GM21390 (cell line): ENCODE results near the gene BRINP1.
A peak's percentile ranks its signal among the peaks of the same experiment; 100 is the strongest.

Experiments
- ATAC-seq: cut with Tn5 transposase; IDR thresholded peaks from one replicate; pipeline ENCODE4 v1.9.1; 2021; ENCODE audit not compliant: unreplicated experiment

BRINP1 gene

DNA sequence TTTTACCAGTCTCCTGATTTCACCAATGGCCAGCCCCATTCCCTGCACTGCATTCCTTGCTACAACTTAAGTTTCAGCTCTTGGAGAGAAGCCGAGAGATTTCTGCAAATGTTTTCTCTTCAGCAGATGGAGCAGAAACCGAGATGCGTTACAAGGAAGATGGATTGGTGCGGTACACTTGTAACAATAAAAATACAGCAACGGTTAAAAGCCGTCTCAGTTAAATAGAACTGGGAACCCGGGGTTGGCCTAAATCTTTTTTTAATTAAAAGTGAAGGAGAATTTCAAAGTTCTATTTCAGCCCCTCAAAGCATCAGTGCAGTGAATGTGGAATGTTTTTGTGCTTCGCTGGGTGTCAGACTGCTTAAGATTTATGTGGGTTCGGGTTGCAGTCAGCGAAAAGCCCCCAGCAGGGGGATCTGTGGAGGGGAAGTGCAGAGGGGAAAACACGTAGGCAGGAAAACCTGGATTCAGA, 19.8 kb downstream of the BRINP1 start:
- ATAC-seq, result no peak

DNA sequence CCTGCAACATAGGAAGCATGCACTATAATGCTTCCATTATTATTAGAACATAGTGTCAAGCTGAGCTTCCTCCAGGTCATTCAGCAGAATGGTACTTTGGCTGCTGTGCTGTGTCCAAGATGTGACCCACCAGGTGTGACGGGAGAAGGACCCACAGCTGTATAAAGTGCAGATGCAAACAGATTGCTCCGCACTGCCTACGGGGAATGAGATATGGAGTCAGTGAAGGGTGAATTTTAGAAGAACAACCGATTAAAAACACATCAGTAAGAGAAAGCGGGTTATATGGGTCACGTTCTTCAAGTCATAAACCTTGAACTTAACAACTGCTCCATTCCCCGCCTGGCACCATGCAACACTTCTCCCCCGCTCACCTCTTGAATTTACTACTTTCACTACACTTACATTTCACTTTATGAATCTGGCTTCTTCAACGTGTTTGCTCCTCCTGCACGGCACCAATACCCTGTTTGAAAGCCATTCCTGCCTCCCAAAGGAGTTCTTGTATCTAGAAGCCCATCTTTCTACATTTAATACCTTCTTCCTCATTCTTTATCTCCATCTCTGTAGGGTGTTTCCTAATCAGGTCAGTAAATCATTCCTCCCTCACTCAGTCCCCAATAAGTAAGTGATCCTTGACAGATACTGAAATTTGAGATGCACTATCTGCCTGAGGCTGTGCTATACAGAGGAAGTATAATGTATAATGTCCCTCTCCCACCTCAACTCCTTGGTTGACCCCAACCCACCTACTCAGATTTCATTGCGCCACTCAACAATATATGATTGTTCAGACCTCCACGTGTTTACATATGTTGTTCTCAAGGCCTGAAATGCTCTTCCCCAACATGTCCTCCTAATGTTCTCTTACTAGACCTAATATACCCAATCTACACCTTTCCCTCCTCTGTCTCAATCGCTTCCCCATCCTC, 25.9 kb downstream of the BRINP1 start:
- ATAC-seq, result no peak

DNA sequence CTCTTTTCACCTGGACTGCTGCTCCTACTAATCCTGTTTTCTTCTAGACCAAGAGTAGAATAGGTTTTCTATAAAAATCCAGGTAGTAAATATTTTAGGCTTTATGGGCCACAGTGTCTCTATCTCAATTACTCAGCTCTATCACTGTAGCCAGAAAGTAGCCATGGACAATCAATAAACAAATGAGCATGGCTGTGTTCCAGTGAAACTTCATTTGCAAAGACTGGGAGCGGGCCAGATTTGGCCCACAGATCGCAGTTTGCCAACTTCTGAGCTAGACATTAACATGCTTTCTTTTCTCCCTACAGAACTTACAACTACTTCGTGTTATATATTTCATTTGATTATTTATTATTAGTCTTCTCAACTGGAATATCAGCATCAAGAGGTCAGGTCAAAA, 30.2 kb downstream of the BRINP1 start:
- ATAC-seq, result no peak

DNA sequence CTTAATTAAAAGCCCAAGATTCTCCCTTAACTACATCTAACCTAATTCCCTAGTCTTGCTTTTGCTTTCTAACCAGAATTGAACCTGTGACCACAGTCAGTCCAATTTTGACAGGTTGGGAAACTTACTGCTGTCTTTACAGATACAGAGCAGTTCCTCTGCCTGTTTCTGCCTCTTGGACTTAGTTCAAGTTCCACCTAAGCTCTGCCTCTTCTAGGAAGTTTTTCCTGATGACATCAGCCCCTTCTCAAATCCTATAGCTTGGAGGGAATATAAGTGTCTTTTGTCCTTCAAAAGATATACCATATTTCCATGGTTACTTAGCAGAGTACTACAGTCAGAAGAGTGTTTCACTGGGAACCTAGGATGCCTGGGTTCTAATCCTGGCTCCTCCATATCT, 31.7 kb downstream of the BRINP1 start:
- no peak for ATAC-seq

DNA sequence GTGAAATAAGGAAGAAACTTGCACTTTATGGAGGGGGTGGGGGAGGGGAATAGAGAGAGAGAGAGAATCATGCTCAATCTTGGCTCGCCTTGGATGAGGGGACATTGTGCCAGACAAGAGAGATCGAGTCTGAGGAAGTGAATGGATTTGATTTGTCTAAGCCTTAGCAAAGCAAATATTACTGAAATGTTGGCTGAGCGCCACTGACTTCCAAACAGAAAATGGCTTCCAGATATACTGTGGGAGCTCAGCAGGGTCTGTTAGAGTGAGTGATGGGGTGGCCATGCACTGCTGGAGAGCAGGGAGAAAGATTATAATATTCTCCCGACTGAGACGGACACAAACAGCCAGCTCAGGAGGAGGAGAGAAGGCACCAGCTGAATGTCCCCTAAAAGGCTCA, 34.5 kb downstream of the BRINP1 start:
- ATAC-seq, result no peak

DNA sequence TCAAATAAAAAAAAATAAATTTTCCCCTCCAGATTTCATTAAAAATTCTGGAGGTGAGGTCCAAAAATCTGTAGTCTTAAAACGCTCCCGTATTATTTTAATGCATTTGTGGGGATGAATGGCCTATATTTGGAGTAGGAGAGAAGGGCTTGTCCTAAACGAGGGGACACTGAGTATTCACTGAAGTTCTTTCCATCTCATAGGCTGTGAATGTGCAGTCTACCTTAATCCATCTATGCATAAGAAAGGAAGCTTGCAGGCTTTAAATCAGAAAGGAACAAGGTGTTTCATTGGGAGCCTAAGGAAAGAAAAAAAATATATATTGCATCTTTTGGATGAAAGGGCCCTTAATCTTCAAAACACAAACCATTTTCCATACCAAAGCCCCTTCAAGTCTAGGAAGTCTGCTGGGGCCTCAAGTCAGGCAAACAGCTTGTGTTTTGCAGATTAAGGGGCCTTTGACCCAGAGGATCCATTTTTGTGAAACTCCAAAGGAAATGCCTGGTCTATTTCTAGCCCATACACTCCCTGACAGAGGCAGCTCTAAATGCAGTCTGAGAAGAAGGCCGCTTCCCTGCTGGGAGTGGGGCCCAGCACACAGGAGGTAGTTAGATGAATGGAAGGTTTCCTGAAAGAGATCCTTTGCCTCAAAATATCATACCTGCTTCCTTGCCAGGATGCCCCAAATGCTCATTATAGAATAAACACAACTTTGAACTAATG, 35.6 kb downstream of the BRINP1 start:
- no peak for ATAC-seq

DNA sequence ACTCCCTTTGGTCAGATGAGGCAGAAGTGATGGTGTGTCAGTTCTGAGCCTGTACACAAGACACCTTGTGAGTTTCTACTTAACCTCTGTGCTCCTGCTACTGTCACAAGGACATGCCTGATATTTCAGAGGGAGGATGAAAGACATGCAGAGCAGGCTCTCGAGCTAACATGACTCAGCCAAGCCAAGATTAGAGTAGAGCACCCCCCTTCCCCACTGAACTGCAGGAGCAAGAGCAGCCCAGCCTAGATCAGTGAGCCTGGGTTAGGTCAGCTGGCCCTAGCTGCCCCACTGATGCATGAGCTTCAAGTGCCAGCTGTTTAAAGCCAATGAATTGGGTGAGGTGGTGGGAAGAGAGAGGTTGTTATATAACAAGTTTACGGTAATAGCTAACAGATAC, 36.7 kb downstream of the BRINP1 start:
- ATAC-seq, result no peak

DNA sequence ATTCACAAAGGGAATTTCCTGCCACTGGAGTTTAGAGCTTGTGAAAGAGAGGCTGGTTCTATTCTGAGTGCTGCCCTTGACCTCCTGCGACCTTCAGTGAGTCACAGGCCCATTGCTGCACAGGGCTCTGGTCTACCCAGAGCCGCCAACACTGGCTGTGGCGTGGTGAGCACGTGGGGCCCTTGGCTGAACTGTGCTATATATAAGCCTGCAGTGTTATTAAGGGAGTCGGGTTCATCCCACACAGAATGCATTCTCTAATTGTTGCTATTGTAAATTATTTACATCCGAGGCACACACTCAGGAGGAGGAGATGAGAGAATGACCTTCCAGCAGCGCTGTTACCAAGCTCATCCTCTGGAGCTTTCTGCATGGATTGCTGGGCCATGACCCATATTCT, 47.1 kb downstream of the BRINP1 start:
- ATAC-seq, result no peak

DNA sequence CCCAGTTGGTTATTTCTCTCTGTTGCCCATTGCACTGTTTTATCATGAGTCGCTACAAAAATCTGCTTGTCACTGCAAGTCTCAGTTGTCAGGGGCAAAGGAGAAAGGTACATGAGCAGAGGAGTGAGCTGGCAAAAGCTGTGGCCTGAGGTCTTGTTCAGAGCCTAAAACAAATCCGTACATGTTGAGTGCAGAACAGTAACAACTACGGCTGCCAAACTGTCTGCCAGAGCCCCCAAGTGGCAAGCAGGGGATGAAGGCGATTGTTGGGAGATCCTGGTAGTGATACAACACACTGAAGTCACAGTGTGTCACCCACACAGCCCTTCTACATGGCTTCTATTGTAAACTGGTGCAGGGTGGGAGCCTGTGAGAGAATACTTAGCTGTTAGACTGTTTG, 50.9 kb downstream of the BRINP1 start:
- no peak for ATAC-seq

DNA sequence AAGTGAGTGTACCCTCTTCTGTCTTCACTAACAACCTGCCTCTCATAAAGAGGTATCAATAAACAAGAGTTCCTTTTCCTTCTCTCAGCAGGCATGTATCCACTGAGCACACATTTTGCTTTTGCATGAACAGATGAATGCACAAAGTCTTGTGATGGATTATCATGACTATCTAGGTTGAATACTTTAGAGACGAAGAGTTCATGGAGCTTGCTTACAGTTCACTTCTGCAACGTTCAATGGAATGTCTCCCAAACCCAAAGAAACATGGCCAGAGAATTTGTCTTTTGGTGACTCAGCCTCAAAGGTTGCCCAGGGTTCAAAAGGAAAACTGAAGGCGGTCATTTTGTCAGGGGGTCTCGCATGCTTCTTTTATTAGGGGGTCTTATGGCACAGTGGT, 55.4 kb downstream of the BRINP1 start:
- no peak for ATAC-seq

DNA sequence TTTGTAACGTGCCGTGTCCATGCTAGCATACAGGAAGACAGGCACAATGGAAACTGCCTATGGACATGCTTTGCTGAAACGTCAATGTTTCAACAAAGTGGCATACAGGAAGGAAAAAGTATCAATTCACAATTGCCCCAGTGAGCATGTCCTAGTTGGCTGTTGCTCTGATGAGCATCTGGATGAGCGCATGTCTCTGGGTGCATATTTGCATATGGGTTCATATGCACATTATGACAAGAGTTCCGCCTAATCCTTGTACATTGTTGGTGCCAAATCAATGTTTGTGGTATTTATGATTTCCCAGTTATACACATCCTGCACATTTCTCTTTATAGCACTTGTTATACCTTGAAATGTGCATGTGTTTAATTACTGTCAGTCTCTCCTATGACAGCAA, 58.5 kb downstream of the BRINP1 start:
- no peak for ATAC-seq

DNA sequence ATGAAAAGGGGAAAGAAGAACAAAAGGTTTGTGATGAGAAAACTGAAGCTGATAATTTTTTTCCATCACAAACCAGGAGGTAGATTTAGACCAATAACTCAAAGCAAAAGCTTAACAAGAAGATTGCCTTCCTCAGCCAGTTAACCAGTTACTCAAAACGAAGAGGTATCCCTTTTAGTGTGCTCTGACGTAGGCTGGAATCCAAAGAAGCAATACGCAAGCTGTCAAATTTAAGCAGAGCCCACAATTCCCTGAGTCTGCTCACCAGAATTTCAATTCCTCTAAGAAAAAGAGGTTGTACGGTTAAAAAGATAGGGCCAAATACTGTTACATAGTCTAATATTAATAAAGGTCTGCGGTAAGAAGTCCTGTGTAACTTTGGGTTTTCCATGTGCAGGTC, 61.8 kb downstream of the BRINP1 start:
- ATAC-seq, result no peak

DNA sequence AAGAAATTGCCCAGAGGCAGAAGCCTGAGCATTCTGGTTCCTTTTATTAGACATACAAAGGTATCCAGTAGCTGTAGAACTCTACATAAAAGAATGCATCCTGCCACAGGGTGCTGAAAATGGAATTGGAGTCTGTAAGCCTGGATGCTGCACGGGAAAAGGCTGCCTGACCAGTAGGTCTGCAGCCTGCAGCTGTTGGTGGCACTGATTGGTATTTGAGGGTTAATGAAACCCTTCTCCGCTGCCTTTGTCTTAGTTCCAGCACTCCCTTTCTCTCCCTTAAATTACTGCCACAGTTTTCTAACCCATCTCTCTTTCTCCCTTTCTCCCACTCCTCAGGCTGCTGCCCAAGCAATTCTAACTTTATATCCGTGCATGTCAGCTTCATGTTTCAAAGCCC, 64.7 kb downstream of the BRINP1 start:
- ATAC-seq, result no peak

DNA sequence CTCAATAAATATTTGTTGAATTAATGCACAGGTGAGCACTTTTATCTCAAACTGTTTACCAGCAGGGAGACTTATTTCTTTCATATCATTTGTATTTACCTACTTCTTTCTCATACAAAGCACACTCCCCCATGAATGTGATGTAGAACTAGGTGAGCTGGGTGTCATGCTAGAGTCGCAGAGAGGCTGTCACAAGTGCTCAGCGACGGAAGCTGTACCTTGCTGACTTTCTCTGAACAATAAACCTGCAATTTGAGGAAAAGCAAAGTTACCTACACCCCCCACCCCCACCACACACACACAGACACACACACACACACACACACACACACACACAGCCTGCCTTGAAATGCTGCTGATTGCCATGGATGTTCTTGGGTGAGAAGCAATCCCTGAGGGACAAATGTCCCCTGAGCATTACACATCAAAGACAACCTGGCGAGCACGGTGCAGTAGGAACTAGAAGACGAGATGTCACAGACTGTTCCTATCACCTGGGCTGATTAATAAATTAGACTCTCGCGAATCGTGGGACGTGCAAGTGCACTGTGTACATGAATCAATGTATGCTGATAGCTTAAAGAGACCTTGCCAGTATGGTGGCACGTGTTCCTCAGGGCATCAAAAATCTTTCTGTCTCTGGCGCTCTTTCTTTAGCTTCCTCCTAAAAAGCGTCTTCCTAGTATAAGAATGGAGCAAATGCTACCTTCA, 66.1 kb downstream of the BRINP1 start:
- ATAC-seq, result no peak

DNA sequence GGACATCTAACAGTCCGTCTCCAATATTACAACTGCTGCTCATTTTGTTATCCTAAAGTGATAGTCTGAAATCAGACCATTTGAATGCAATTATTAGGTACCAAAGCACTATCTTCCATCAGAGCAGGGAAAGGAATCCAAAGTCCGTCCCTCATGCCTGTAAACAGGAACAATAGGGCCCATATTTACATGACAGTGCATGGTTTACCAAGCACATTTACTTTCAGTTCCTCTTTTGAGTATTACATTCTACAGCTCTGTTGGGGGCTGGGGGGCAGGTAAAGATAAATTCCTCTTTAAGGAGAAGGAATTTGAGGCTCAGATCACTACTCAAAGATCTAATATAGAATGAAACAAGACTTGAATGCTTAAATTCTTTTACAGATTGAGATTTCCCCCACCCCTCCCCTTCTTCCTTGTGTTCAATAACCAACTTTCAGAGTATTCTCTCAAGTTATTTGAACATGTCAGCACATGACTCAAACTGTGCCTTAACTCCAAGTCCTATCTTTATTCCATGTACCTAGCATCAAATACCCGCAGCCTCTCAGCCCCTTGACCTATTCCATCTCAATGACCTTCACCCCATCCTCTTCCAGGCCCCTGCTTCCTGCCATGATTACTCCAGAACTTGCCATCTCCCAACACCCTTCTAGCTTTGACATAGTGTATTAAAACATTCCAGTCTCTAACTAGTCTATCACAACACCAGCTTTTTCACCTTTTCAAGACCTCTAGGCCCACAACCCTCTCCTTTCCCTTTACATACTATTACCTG, 71.0 kb downstream of the BRINP1 start:
- peak; percentile 92 for ATAC-seq

DNA sequence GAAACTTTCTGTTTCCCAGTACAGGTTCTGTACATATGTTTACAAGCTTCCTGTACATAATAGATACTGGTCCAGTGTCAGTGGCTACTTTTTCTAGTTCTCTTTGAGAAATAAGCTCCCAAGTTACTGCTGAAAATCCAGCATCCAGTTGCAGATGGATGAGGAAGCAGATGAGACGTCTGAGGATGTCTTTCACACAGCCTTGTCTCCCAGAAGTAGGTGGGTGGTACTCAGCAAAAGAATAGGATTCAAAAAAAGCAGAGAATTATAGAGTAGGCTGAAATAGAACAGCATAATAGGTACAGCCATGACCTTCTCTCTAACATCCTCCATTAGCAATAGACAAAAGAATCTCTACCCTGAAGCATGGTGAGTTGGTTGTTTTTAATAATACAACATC, 77.7 kb downstream of the BRINP1 start:
- ATAC-seq, result no peak

DNA sequence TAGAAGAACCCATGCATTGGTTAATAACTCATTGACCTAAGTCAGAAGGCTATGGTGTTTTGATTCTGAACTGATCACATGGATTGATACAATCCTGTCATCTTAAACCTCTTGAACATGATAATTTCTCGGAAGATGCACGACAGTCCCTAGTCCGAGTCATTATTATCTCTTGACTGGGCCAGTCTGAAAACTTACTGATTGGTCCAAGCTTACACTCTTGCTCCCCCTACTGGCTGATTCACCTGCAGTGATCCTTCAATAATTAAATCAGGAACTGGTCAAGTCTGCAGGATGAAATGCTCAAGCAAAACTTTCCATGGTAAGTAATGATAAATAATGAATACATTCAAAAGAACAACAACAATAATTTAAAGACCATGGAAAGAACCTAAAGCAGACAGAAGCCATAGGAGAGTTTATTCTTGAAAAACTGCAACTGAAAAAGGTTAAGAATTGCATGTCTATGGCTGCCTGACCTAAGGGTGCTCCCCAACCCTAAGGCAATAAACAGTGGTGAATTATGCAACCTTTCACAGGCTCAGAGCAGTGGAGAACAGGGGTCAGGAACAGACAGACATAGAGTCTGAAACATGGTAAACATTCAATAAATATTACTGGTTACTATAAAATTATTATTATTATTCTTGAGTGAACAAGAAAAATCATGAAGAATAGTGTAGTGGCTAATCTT, 79.3 kb downstream of the BRINP1 start:
- ATAC-seq, result peak; percentile 90

DNA sequence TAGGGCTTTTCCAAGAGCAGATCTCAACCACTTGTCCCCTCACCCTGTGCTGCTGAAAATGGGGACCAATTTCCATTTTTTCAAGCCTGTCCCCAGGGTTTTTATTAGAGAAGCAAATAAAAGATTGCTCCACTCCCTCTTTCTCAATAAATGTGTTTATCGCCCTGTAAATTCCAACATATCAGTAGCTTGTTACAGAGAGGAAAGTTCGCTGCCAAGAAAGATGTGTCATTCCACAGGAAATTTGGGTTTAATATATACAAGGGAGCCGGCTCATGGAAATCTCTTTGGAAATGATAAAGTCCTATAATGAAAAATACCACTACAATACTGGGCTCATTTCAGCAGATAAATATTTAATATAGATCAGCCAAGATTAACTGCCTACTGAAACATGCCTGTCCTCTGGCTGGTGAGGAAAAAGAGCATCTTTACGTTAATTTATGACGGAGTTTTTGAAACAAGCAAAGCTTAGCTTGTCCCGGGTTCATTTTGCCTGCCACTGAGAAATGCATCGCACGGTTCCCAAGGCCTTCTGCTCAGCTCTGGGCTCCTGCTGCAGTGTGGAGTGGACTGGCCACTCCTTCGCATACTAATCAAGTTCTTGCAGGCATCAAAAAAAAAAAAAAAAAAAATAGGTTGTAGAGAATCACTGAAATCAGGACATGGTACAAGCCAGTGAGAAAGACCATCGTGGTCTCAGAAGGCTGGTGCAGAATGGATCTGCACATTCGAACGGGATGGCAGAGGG, 84.5 kb downstream of the BRINP1 start:
- no peak for ATAC-seq

DNA sequence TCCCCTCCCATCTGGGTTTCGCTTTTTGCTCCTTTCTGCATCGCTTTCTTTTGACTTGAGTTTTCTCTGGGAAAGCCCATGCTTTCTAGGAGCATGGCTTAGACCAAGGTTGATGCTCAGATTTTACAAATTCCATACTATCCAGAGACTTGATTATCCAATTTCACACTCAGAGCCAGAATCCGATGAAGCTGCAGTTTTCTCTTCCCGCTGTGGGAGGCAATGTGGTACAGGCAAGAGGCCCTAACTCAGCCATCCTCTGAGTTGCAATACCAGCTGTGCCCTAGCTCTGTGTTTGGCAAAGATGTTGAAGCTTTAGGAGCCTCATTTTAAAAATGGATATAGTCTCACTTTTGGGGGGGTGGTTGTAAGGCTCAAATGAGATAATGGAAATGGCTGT, 85.1 kb downstream of the BRINP1 start:
- no peak for ATAC-seq
